ENCODE measurements around the gene TSPAN18. TPM values are rescaled to one million over a fixed set of nuclear protein-coding genes. Genes with fewer than 3 reads are reported as not detected.
A peak's percentile ranks its signal among the peaks of the same experiment; 100 is the strongest.

Gene TSPAN18
- total and polyA plus RNA-seq, 11 donors: 40.0 to 151 (median 74.9) TPM

DNA sequence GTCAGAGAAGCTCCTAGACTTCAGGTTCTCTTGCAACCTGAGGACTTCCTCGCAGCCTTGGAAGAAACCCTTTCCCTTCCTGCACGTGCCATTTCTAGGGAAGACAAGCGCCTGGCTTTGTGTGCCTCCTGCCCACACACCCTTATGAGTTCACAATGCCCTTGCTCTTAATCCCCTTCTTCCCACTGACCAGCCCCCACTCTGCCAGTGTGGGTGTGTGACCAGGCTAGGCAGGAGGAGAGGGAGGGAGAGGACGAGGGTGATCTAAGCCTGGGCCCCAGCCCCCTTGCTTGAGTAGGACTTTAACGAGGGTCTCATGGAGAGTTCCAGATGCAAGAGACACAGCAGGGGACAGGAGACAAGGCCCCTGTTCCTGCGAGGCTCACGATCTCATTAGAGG, 193.7 kb downstream of the TSPAN18 start:
- Histone ChIP-seq H3K36me3 (peaks cover 0 to 60% (median 15%) of the 10 kb centered on the region in 9 donors), H3K4me3 (no peak overlapping the region), H3K27me3 (no peaks in the 10 kb centered on the region), H3K4me1 (peaks cover 0 to 28% (median 15%) of the 10 kb centered on the region in 12 donors), H3K9me3 (no peaks in the 10 kb centered on the region), H3K27ac (no peak overlapping the region)
- WGBS, 4 donors: 87 to 89% (median 88%) methylated on average over 7 of the region's 7 CpGs
- DNase-seq (no peak), ATAC-seq (no peak)
- TF ChIP-seq POLR2A (IDR thresholded peaks at IDR 0.05): no peak
- TF ChIP-seq, protein P1, sequence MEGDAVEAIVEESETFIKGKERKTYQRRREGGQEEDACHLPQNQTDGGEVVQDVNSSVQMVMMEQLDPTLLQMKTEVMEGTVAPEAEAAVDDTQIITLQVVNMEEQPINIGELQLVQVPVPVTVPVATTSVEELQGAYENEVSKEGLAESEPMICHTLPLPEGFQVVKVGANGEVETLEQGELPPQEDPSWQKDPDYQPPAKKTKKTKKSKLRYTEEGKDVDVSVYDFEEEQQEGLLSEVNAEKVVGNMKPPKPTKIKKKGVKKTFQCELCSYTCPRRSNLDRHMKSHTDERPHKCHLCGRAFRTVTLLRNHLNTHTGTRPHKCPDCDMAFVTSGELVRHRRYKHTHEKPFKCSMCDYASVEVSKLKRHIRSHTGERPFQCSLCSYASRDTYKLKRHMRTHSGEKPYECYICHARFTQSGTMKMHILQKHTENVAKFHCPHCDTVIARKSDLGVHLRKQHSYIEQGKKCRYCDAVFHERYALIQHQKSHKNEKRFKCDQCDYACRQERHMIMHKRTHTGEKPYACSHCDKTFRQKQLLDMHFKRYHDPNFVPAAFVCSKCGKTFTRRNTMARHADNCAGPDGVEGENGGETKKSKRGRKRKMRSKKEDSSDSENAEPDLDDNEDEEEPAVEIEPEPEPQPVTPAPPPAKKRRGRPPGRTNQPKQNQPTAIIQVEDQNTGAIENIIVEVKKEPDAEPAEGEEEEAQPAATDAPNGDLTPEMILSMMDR (IDR thresholded peaks at IDR 0.05): no peak
- intact Hi-C loops (cut with DNase I): no loop called here

DNA sequence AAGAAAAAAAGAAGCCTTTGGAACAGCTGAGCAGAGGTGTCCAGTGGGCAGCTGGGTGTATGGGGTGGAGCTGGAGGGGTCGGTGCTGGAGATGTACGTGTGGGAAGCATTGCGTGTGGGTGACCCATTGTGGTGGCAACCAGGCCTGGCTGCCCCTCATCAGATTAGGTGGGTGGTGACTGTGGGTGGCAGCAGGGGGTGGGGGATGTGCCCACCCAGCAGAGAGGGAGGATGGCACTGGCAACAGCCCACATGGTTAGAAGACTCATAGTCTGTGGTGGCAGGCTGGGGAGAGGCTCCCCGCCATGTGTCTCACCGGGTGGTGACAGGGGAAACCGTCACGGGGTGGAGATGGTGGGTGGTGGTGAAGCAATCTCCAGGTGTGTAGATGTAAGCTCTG, 196.4 kb downstream of the TSPAN18 start:
- H3K27me3 ChIP-seq: no peaks in the 10 kb centered on the region
- H3K36me3 ChIP-seq: peaks cover 0 to 56% (median 26%) of the 10 kb centered on the region in 9 donors
- H3K4me1 ChIP-seq: peaks cover 0 to 24% (median 9%) of the 10 kb centered on the region in 12 donors
- DNase-seq (no peak), ATAC-seq (no peak)
- TF ChIP-seq POLR2A (IDR thresholded peaks at IDR 0.05): no peak
- TF ChIP-seq, protein P1 (IDR thresholded peaks at IDR 0.05): no peak
- WGBS, 4 donors: 72 to 93% (median 86%) methylated on average over 7 of the region's 7 CpGs
- no peak overlapping the region for H3K4me3 ChIP-seq
- no peak overlapping the region for H3K27ac ChIP-seq
- intact Hi-C loops (cut with DNase I): no loop called here
- H3K9me3 ChIP-seq: no peaks in the 10 kb centered on the region

DNA sequence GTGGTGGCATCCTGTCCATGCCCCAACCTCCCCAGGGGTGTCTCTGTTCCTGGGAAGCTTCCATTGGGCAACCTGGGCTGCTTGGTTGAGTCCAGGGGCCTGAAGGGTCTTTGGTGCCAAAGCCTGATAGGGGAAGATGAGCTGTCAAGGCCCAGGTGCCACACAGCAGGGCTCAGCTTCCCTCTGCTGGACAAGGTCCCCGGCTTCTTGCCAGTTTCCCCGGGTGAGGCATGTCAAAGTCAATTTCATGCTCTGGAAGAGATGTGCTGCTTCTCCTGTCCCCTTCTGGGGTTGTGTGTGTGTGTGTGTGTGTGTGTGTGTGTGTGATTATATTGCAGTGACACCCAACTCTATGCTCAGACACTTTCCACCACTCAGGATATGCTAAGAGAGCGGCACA, 197.0 kb downstream of the TSPAN18 start:
- intact Hi-C loops (cut with DNase I): no loop called here
- ATAC-seq: no peak

DNA sequence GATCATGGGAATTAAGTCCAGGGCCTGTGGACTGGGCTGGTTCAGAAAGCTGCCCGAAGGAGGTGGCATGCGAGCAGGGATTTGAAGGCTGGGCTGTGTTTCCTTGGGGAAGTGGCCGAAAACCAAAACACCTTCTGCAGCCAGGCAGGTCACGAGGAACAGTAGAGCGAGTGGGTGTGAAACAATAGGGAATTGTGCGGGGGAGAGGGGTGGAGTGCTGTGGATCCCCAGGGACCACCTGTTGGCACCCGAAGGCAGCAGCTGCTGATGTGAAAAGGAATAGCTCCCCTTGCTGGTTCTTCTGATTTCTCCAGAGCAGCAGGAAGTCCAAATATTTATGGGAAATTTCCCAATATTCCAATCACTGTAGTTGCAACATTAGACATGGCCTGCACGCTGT, 199.3 kb downstream of the TSPAN18 start:
- ATAC-seq: peak in 1 of 4 donors; percentile 29
- H3K27me3 ChIP-seq: no peaks in the 10 kb centered on the region
- intact Hi-C loops (cut with DNase I): loop anchor here in 2 of 10 donors (2.0 to 5.0 kb wide), 2 partner anchors 179 to 406 kb away; no protein-coding TSS in a partner anchor

More for the DNA sequence above, 197.0 kb downstream of the TSPAN18 start:
- DNase-seq: no peak
- H3K27me3 ChIP-seq: no peaks in the 10 kb centered on the region
- TF ChIP-seq, protein P1 (IDR thresholded peaks at IDR 0.05): no peak
- no peak for TF ChIP-seq POLR2A (IDR thresholded peaks at IDR 0.05)
- WGBS, 4 donors: 84 to 95% (median 92%) methylated on average over 3 of the region's 3 CpGs
- H3K36me3 ChIP-seq: peaks cover 0 to 58% (median 26%) of the 10 kb centered on the region in 9 donors
- no peak overlapping the region for H3K4me3 ChIP-seq
- H3K27ac ChIP-seq: no peak overlapping the region
- H3K4me1 ChIP-seq: peaks cover 0 to 24% (median 9%) of the 10 kb centered on the region in 12 donors
- H3K9me3 ChIP-seq: no peaks in the 10 kb centered on the region

More for the DNA sequence above, 199.3 kb downstream of the TSPAN18 start:
- H3K9me3 ChIP-seq: no peaks in the 10 kb centered on the region
- H3K27ac ChIP-seq: peak overlapping the region in 3 of 12 donors; percentile 3 to 45 (median 34)
- H3K36me3 ChIP-seq: peaks cover 0 to 50% (median 16%) of the 10 kb centered on the region in 9 donors
- no peak overlapping the region for H3K4me3 ChIP-seq
- H3K4me1 ChIP-seq: peaks cover 0 to 24% (median 9%) of the 10 kb centered on the region in 12 donors
- 56 to 74% (median 66%) methylated on average over 8 of the region's 8 CpGs for WGBS, 4 donors
- no peak for TF ChIP-seq POLR2A (IDR thresholded peaks at IDR 0.05)
- TF ChIP-seq, protein P1 (IDR thresholded peaks at IDR 0.05): peak in 2 of 12 donors; percentile 14 to 21
- no peak for DNase-seq
